Measurements from ENCODE around the gene NACC2. TPM values are rescaled to one million over a fixed set of nuclear protein-coding genes. Genes with fewer than 3 reads are reported as not detected.

The NACC2 gene
- total and polyA plus RNA-seq, 2 experiments from 2014 or later: 3.8 to 20.8 TPM

DNA sequence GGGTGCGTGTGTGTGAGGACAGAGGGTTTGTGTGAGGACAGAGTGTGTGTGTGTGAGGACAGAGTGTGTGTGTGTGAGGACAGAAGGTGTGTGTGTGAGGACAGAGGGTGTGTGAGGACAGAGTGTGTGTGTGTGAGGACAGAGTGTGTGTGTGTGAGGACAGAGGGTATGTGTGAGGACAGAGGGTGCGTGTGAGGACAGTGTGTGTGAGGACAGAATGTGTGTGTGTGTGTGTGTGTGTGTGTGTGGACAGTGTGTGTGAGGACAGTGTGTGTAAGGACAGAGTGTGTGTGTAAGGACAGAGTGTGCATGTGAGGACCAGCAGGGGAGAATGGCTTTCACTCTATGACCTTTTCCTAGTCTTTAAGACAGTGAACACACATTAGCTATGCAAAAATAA, 70.8 kb downstream of the NACC2 start (continued):
- TF ChIP-seq CTCF (conservative IDR thresholded peaks at IDR 0.05; ENCODE audit: low read depth in 2 of 2) (no peak), ZNF331 (CRISPR knock-in tag; IDR thresholded peaks at IDR 0.05; ENCODE audit: low read depth) (no peak), NANOG (IDR thresholded peaks at IDR 0.05; ENCODE audit: borderline replicate concordance) (no peak), POLR2AphosphoS5 (IDR thresholded peaks at IDR 0.05; ENCODE audit: low read depth) (no peak)
- TF ChIP-seq, protein P1, sequence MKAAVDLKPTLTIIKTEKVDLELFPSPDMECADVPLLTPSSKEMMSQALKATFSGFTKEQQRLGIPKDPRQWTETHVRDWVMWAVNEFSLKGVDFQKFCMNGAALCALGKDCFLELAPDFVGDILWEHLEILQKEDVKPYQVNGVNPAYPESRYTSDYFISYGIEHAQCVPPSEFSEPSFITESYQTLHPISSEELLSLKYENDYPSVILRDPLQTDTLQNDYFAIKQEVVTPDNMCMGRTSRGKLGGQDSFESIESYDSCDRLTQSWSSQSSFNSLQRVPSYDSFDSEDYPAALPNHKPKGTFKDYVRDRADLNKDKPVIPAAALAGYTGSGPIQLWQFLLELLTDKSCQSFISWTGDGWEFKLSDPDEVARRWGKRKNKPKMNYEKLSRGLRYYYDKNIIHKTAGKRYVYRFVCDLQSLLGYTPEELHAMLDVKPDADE (IDR thresholded peaks at IDR 0.05): no peak

- Histone ChIP-seq H2AFZ (no peak overlapping the region), H3K36me3 (ENCODE audit: insufficient read depth) (no peaks in the 10 kb centered on the region), H4K20me1 (replicated peaks; ENCODE audit: insufficient read depth) (no peaks in the 10 kb centered on the region; the same call in none of the 2 replicates), H3K79me2 (replicated peaks; ENCODE audit: insufficient read depth) (peaks cover 9% of the 10 kb centered on the region), H3K27ac (ENCODE audit: low read depth) (no peak overlapping the region), H3K9me2 (ENCODE audit: insufficient read depth) (no peaks in the 10 kb centered on the region), H3K4me2 (no peak overlapping the region), H3K4me1 (ENCODE audit: insufficient read depth) (peaks cover 12% of the 10 kb centered on the region), H3K4me3 (no peak overlapping the region), H3F3A (replicated peaks; ENCODE audit: low read depth) (no peaks in the 10 kb centered on the region), H3K27me3 (ENCODE audit: insufficient read depth) (no peaks in the 10 kb centered on the region)
- H3K36me3 Mint-ChIP-seq (ENCODE audit: low read depth): peaks cover 10% of the 10 kb centered on the region
- no peak for DNase-seq (ENCODE audit: low spot score)
- H3K4me1 Mint-ChIP-seq: peaks cover 24% of the 10 kb centered on the region
- H3K4me3 Mint-ChIP-seq: no peak overlapping the region
- H3K27me3 Mint-ChIP-seq (ENCODE audit: insufficient read depth, low read depth, poor library complexity): peaks cover 14% of the 10 kb centered on the region
- no peak overlapping the region for H3K27ac Mint-ChIP-seq
- no peak for ATAC-seq
- no peaks in the 10 kb centered on the region; the same call in 1 of the 3 replicates for H3K9me3 Mint-ChIP-seq
- TF ChIP-seq POLR2AphosphoS5 (IDR thresholded peaks at IDR 0.05; ENCODE audit: low read depth) (no peak), NANOG (IDR thresholded peaks at IDR 0.05; ENCODE audit: borderline replicate concordance) (no peak), EZH2 (IDR thresholded peaks at IDR 0.05; ENCODE audit: low read depth, unreplicated experiment) (no peak), EZH2phosphoT487 (IDR thresholded peaks at IDR 0.05; ENCODE audit: unreplicated experiment) (no peak), CTCF (conservative IDR thresholded peaks at IDR 0.05; ENCODE audit: low read depth in 2 of 2) (no peak), ZNF331 (CRISPR knock-in tag; IDR thresholded peaks at IDR 0.05; ENCODE audit: low read depth) (no peak), JUNB (IDR thresholded peaks at IDR 0.05; ENCODE audit: unreplicated experiment) (no peak), ZNF462 (CRISPR knock-in tag; IDR thresholded peaks at IDR 0.05) (no peak), CREB1 (CRISPR knock-in tag; IDR thresholded peaks at IDR 0.05; ENCODE audit: low read depth) (no peak)
- TF ChIP-seq, protein P1 (IDR thresholded peaks at IDR 0.05): no peak
These were observed 71.5 kb downstream of the NACC2 start for GRCh38 chr9:136023410-136024225.
